Mucosa of descending colon (tissue), 3 donors: ENCODE results near the gene PTGDS. TPM values are rescaled to one million over a fixed set of nuclear protein-coding genes. Genes with fewer than 3 reads are reported as not detected.
A peak's percentile ranks its signal among the peaks of the same experiment; 100 is the strongest.

ENCODE experiments used
- ATAC-seq: fragments of 200-7000 bp; cut with Tn5 transposase; one replicate; pipeline ENCODE4 v1.9.1; 2020; ENCODE audit warnings: mild to moderate bottlenecking, moderate library complexity
- DNase-seq, 3 donors: peaks; one replicate each; pipeline ENCODE4 v3.0.0-alpha.2; 2020
- H3K36me3 ChIP-seq: fragments of 200-600 bp; one replicate; pipeline ENCODE4 v1.8.0; 2021; ENCODE audit warnings: low read depth, mild to moderate bottlenecking
- H3K4me1 ChIP-seq: fragments of 200-600 bp; one replicate; pipeline ENCODE4 v1.8.0; 2021; ENCODE audit warnings: low read depth, mild to moderate bottlenecking
- H3K4me3 ChIP-seq: fragments of 200-600 bp; one replicate; pipeline ENCODE4 v1.8.0; 2021; ENCODE audit warnings: mild to moderate bottlenecking
- H3K9me3 ChIP-seq: fragments of 200-600 bp; one replicate; pipeline ENCODE4 v1.8.0; 2021; ENCODE audit warnings: mild to moderate bottlenecking
- intact Hi-C, 2 donors: fragments of 100-400 bp; cut with DNase I in 1 of 2; cut with micrococcal nuclease in 1 of 2; formaldehyde crosslinking; loops; one replicate each; pipeline versions ENCODE4 v1.11.0 to v1.11.1; 2022; cut with DNase I, micrococcal nuclease
- total RNA-seq, 3 donors: library from RNA; stranded (reverse); fragmentation: NEBNext Ultra II Directional in 2 of 3; extraction: Animal tissue kit (Norgen Biotek cat#: 25700) in 2 of 3; gene quantifications; one replicate each; pipeline versions ENCODE4 v1.2.1 to v1.2.4, GENCODE V29; 2021 to 2023
- TF ChIP-seq, protein P1 (sequence below): fragments of 200-600 bp; IDR thresholded peaks from one replicate; pipeline ENCODE4 v1.8.0; 2022; ENCODE audit warnings: antibody characterized with exemption, mild to moderate bottlenecking
- donor health status: DM: no; HTN: no; CAD: no; lungs with moderate emphysema.
- donor health status: DM: no; HTN: no; CAD: no.
- donor health status: DM: no; HTN: yes; CAD: no.

Gene PTGDS
- total RNA-seq, 3 donors from 2014 or later, result 2.5 to 45.4 (median 16.1) TPM

DNA sequence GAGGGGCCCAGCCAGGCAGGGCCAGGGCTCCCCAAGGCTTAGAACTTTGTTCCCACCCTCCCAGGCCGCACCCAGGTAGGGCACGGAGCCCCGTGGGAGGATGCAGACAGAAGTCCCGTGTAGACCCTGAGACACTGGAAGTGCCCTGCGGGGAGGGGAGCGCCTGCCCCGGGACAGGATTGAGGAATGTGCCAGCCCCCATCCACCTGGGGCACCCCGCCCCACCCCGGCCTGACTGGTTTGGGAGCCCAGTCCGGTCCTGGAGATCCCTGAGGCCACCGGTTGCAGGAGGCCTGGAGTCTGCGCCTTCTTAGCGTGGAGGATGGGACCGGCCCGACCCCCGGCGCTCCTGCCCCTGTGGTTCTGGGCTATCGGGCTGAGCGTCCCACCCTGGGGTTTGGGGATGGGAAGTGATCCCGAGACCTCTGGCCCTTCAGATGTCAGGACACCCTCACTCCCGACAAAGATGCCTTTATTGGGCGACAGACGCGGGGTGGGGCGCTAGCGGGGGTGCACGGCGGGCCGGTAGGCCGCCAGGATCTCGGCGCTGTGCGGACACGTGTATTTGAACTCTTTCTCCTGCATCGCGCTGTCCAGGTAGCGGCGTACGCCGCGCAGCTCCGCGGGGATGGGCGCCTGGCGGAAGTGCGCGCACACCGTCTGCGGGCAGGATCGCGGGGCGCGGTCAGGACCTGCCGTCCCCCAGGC lies 17.0 kb downstream of the PTGDS start:
- Histone ChIP-seq H3K9me3 (no peaks in the 10 kb centered on the region), H3K36me3 (no peaks in the 10 kb centered on the region), H3K4me1 (peaks cover 42% of the 10 kb centered on the region), H3K4me3 (no peak overlapping the region)
- ATAC-seq (no peak), DNase-seq (peak in 2 of 3 donors; percentile 19 to 47)
- intact Hi-C loops, result no loop called here
- TF ChIP-seq, protein P1, sequence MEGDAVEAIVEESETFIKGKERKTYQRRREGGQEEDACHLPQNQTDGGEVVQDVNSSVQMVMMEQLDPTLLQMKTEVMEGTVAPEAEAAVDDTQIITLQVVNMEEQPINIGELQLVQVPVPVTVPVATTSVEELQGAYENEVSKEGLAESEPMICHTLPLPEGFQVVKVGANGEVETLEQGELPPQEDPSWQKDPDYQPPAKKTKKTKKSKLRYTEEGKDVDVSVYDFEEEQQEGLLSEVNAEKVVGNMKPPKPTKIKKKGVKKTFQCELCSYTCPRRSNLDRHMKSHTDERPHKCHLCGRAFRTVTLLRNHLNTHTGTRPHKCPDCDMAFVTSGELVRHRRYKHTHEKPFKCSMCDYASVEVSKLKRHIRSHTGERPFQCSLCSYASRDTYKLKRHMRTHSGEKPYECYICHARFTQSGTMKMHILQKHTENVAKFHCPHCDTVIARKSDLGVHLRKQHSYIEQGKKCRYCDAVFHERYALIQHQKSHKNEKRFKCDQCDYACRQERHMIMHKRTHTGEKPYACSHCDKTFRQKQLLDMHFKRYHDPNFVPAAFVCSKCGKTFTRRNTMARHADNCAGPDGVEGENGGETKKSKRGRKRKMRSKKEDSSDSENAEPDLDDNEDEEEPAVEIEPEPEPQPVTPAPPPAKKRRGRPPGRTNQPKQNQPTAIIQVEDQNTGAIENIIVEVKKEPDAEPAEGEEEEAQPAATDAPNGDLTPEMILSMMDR, result no peak

DNA sequence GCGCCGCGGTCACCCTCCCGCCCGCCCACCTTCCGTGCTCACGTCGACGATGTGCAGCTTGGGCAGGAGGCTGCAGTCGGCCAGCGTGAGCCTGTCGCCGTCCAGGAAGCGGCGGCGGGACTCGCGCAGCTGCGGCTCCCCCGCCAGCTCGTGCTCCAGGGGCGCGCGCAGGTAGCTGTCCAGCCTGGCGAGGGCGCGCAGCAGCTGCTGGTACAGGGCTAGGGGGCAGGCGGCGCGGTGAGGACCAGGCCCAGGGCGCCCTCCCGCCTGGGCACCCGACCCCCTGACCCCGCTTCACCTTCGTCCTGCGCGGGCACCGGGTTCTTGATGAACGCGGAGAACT lies 17.6 kb downstream of the PTGDS start:
- no peaks in the 10 kb centered on the region for H3K9me3 ChIP-seq
- ATAC-seq (no peak), DNase-seq (peak in 2 of 3 donors; percentile 13 to 51)
- TF ChIP-seq, protein P1, result no peak
- H3K4me3 ChIP-seq, result no peak overlapping the region
- intact Hi-C loops, result no loop called here
- peaks cover 43% of the 10 kb centered on the region for H3K4me1 ChIP-seq
- no peaks in the 10 kb centered on the region for H3K36me3 ChIP-seq

DNA sequence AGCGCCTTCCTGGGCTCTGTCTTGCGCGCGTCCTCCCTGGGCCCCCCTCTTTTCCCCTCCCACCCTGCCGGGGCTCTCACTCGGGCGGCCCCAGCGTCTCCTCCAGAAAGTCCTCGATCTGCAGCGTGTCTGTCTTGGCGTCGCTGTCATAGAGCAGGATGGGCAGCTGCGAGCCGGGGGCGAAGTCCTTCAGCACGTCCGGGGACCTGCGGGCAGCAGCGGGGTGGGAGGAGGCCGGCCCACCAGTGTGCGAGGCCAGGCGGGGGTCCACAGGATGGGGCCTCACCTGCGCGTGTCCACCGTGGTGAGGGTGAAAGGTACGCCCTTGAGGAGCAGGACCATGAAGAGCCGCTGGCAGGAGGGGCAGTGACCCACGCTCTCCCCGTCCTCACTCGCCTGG lies 18.1 kb downstream of the PTGDS start:
- H3K4me3 ChIP-seq, result no peak overlapping the region
- DNase-seq (peak in 1 of 3 donors; percentile 19), ATAC-seq (no peak)
- intact Hi-C loops, result no loop called here
- TF ChIP-seq, protein P1, result no peak
- no peaks in the 10 kb centered on the region for H3K9me3 ChIP-seq
- peaks cover 44% of the 10 kb centered on the region for H3K4me1 ChIP-seq
- no peaks in the 10 kb centered on the region for H3K36me3 ChIP-seq

DNA sequence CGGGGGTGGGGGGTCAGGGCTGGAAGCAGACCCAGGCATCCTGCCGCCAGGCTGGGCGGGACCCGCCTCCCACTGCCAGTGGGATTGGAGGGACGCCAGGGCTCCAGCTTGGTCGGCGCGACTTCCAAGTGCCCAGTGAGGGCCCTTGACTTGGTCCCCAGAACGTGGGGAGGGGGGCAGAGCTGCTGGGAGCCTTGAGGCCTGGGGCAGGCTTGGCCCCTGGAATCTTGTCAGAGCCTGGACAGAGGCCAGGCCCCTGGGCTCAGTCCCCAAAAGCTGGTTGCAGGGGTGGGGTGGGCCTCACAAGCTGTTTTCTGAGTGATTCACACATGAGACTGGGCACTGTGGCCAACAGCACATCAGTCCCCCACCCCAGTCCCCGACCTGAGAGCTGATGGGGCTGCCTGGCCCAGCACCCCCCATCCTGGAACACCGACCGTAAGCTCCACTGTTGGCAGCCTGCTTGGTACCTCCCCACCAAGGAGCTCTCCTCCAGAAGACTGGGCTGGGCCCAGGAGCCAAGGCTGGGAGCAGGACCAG lies 18.5 kb downstream of the PTGDS start:
- intact Hi-C loops, result no loop called here
- Histone ChIP-seq H3K4me1 (peaks cover 44% of the 10 kb centered on the region), H3K4me3 (no peak overlapping the region), H3K9me3 (no peaks in the 10 kb centered on the region), H3K36me3 (no peaks in the 10 kb centered on the region)
- DNase-seq (peak in 2 of 3 donors; percentile 23 to 54), ATAC-seq (no peak)
- TF ChIP-seq, protein P1, result no peak

DNA sequence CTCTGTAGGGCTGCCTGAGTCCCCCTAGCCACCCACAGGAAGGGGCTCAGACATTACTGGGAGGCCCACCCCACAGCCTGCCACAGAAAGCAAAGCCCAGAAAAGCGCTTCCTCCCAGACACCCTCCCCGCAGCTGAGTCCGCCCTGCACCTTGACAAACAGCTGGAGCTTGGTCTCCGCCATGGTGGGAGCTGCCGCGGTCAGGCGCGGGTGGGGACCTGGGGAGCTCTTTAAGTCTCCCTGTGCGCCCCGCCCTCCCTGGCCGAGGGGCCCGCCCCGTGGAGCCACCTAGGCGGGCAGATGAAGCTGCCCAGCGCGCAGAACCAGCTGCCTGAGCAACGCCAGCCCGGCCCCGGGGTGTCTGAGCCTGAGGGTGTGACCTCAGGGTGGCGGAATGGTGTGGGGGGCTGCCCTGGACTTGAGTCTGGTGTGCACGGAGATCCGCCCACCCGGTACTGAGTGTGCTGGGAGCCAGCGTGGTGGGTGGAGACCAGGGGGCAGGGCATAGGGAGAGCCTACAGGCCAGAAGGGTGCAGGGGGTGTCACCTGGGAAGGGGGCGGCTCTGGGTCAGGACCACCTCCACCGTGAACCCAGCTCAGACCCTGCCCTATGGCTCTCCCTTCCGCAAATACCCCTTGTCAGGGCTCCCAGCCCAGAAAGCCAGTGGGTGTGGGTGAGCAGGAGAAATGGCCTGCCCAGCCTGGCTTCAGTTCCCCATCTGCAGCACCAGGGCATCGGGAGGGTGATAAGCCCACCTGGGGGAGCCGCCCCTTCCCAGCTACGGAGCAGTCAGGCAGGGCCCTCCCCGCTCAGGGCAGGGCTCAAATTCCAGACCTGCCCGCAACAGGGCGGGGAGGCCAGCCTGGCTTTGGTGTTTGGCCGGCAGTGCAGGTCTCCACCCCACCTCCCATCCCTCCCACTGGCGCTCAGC lies 19.3 kb downstream of the PTGDS start, which contains the start of gene CLIC3:
CLIC3 (minus strand) TSS at position 208 of the 932 bp plus-strand sequence; CDS start at position 183, 25 bp downstream.
- peaks cover 44% of the 10 kb centered on the region for H3K4me1 ChIP-seq
- ATAC-seq, result peak; percentile 26
- TF ChIP-seq, protein P1, result no peak

More for the DNA sequence above, 19.3 kb downstream of the PTGDS start, which contains the start of gene CLIC3:
- DNase-seq, result peak; percentile 74 to 84 (median 83)
- intact Hi-C loops, result no loop called here
- Histone ChIP-seq H3K4me3 (no peak within 1 kb of the TSS), H3K36me3 (no peaks in the 10 kb centered on the region), H3K9me3 (no peaks in the 10 kb centered on the region)
